ENCODE results near the gene STPG4.

Gene STPG4

GRCh38 chr2:47083005-47083404 lies 72.1 kb downstream of the STPG4 start:
- no peak for DNase-seq (ENCODE audit: low spot score)
- no peak overlapping the region for H3K4me3 ChIP-seq (ENCODE audit: severe bottlenecking)
- H3K4me1 ChIP-seq (ENCODE audit: insufficient read depth, poor library complexity, severe bottlenecking) = no peaks in the 10 kb centered on the region
- H3K9me3 ChIP-seq (ENCODE audit: severe bottlenecking) = no peaks in the 10 kb centered on the region
- H3K36me3 ChIP-seq (ENCODE audit: low read depth) = no peaks in the 10 kb centered on the region
- no peak overlapping the region for H3K27ac ChIP-seq (ENCODE audit: poor library complexity, severe bottlenecking)
- ATAC-seq (ENCODE audit: low read depth) = no peak
- H3K27me3 ChIP-seq (ENCODE audit: insufficient read depth, poor library complexity, severe bottlenecking) = no peaks in the 10 kb centered on the region
- TF ChIP-seq CTCF (IDR thresholded peaks at IDR 0.05; ENCODE audit: poor library complexity, severe bottlenecking) = no peak

- no peak for TF ChIP-seq CTCF (IDR thresholded peaks at IDR 0.05; ENCODE audit: poor library complexity, severe bottlenecking)
- Histone ChIP-seq H3K4me3 (ENCODE audit: severe bottlenecking) (no peak overlapping the region), H3K4me1 (ENCODE audit: insufficient read depth, poor library complexity, severe bottlenecking) (peaks cover 15% of the 10 kb centered on the region), H3K27ac (ENCODE audit: poor library complexity, severe bottlenecking) (no peak overlapping the region), H3K36me3 (ENCODE audit: low read depth) (no peaks in the 10 kb centered on the region), H3K9me3 (ENCODE audit: severe bottlenecking) (no peaks in the 10 kb centered on the region), H3K27me3 (ENCODE audit: insufficient read depth, poor library complexity, severe bottlenecking) (no peaks in the 10 kb centered on the region)
- ATAC-seq (ENCODE audit: low read depth) (no peak), DNase-seq (ENCODE audit: low spot score) (no peak)
Measured at GRCh38 chr2:47080888-47081301, 74.2 kb downstream of the STPG4 start.

- Histone ChIP-seq H3K4me1 (ENCODE audit: insufficient read depth, poor library complexity, severe bottlenecking) (peaks cover 15% of the 10 kb centered on the region), H3K9me3 (ENCODE audit: severe bottlenecking) (no peaks in the 10 kb centered on the region), H3K4me3 (ENCODE audit: severe bottlenecking) (no peak overlapping the region), H3K27ac (ENCODE audit: poor library complexity, severe bottlenecking) (no peak overlapping the region), H3K36me3 (ENCODE audit: low read depth) (no peaks in the 10 kb centered on the region), H3K27me3 (ENCODE audit: insufficient read depth, poor library complexity, severe bottlenecking) (no peaks in the 10 kb centered on the region)
- TF ChIP-seq CTCF (IDR thresholded peaks at IDR 0.05; ENCODE audit: poor library complexity, severe bottlenecking) = no peak
- no peak for DNase-seq (ENCODE audit: low spot score)
- no peak for ATAC-seq (ENCODE audit: low read depth)
Measured at GRCh38 chr2:47079515-47080412, 75.3 kb downstream of the STPG4 start.

GRCh38 chr2:47078541-47079482 lies 76.3 kb downstream of the STPG4 start:
- ATAC-seq (ENCODE audit: low read depth) (no peak), DNase-seq (ENCODE audit: low spot score) (no peak)
- Histone ChIP-seq H3K36me3 (ENCODE audit: low read depth) (no peaks in the 10 kb centered on the region), H3K4me1 (ENCODE audit: insufficient read depth, poor library complexity, severe bottlenecking) (peaks cover 15% of the 10 kb centered on the region), H3K27me3 (ENCODE audit: insufficient read depth, poor library complexity, severe bottlenecking) (no peaks in the 10 kb centered on the region), H3K27ac (ENCODE audit: poor library complexity, severe bottlenecking) (no peak overlapping the region), H3K4me3 (ENCODE audit: severe bottlenecking) (no peak overlapping the region), H3K9me3 (ENCODE audit: severe bottlenecking) (no peaks in the 10 kb centered on the region)
- TF ChIP-seq CTCF (IDR thresholded peaks at IDR 0.05; ENCODE audit: poor library complexity, severe bottlenecking) = no peak

Measured in RWPE2 (cell line).